ENCODE data around the gene SPATS2.

GRCh38 chr12:49501895-49502294, 134.6 kb downstream of the SPATS2 start:
- TF ChIP-seq CTCF (IDR thresholded peaks at IDR 0.05): no peak
- TF ChIP-seq POLR2A (IDR thresholded peaks at IDR 0.05): no peak

All from testis (tissue), 2 donors.